Effector memory CD4-positive, alpha-beta T cell (primary cell): ENCODE data around the gene APAF1.
"Not testable (repeated sequence)": the region's sequence is repeated elsewhere in the genome, so short reads cannot be mapped to it uniquely, and the experiment has no call there.

Source experiments
- DNase-seq, 3 donors: peaks; one replicate each; pipeline ENCODE4 v3.0.0-alpha.2; 2020
- H3K27ac ChIP-seq: 2 replicates; pipeline ENCODE4 v1.7.0; 2013; ENCODE audit warnings: mild to moderate bottlenecking, low read length, moderate library complexity; ENCODE audit not compliant: insufficient read depth, poor library complexity, severe bottlenecking
- H3K27me3 ChIP-seq: replicated peaks from 2 replicates; pipeline ENCODE4 v1.7.0; 2013; ENCODE audit warnings: mild to moderate bottlenecking, low read length; ENCODE audit not compliant: insufficient read depth, control insufficient read depth, poor library complexity, severe bottlenecking
- H3K36me3 ChIP-seq: 2 replicates; pipeline ENCODE4 v1.7.0; 2013; ENCODE audit warnings: mild to moderate bottlenecking, low read length, moderate library complexity; ENCODE audit not compliant: control insufficient read depth, insufficient read depth
- H3K4me1 ChIP-seq: 2 replicates; pipeline ENCODE4 v1.7.0; 2013; ENCODE audit warnings: low read length, mild to moderate bottlenecking; ENCODE audit not compliant: control insufficient read depth, insufficient read depth, poor library complexity, severe bottlenecking
- H3K4me3 ChIP-seq: 2 replicates; pipeline ENCODE4 v1.7.0; 2013; ENCODE audit warnings: low read length, low read depth, mild to moderate bottlenecking; ENCODE audit not compliant: insufficient read depth, poor library complexity, severe bottlenecking
- H3K9me3 ChIP-seq: 2 replicates; pipeline ENCODE4 v1.7.0; 2013; ENCODE audit warnings: mild to moderate bottlenecking, low read length, moderate library complexity; ENCODE audit not compliant: control insufficient read depth

APAF1 gene

DNA sequence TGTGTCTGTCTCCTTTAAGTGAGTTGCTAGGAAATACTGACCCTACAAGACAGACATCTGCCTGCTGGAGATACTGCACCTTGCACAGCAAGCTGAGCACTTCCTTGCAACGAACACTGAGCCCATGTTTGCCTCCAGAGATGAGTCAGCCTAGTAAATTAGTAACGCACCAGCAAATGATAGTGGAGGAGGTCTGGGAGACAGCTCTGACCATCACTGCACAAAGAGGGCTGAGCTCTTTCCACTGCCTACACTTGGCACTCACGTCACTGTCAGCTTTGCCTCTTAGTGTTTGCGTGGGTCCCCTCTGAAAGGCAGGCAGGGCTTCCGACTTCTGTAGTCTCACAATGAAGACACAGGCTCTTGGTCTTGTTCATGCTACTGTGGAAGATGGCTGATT is 109.0 kb downstream of the APAF1 start:
- no peak overlapping the region for H3K27ac ChIP-seq
- H3K36me3 ChIP-seq = no peaks in the 10 kb centered on the region
- H3K9me3 ChIP-seq = no peaks in the 10 kb centered on the region
- no peaks in the 10 kb centered on the region for H3K4me1 ChIP-seq
- no peak overlapping the region for H3K4me3 ChIP-seq
- no peak for DNase-seq
- H3K27me3 ChIP-seq = no peaks in the 10 kb centered on the region

DNA sequence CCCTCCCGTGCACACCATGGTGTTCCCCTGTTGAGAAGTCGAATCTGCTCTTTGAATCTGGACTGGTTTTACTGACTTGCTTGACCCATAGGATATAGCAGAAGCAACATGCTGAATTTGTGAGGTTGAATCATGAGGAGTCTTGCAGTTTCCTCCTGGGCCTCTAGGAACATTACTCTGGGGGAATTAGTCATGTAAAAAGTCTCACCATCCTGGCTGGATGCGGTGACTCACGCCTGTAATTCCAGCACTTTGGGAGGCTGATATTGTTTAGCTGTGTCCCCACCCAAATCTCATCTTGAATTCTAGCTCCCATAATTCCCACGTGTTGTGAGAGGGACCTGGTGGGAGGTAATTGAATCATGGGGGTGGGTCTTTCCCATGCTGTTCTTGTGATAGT is 110.8 kb downstream of the APAF1 start:
- not testable (repeated sequence) for DNase-seq, H3K9me3 ChIP-seq, H3K36me3 ChIP-seq, H3K4me3 ChIP-seq, H3K4me1 ChIP-seq, H3K27me3 ChIP-seq, H3K27ac ChIP-seq

DNA sequence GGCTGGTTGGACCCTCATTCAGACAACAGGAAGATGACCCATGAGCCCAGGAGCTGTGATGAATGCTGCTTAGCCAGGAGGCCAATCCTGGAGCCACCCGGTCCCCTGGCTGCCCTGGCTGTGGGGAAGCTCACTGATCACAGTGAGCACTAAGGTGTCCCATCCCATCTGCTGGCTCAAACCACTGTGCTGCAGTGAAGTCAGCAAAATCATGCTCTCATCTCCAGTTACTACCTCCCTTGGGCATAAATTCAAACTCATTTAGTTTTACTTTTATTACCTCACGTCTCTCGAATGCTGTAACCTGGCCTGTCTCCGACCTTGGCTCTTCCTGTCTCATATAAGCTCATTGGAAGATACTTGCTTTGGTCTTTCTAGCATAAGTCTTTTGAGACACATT is 112.4 kb downstream of the APAF1 start:
- H3K36me3 ChIP-seq = no peaks in the 10 kb centered on the region
- H3K4me1 ChIP-seq = no peaks in the 10 kb centered on the region
- no peak for DNase-seq
- no peak overlapping the region for H3K27ac ChIP-seq
- H3K27me3 ChIP-seq = no peaks in the 10 kb centered on the region
- H3K9me3 ChIP-seq = no peaks in the 10 kb centered on the region
- H3K4me3 ChIP-seq = no peak overlapping the region

DNA sequence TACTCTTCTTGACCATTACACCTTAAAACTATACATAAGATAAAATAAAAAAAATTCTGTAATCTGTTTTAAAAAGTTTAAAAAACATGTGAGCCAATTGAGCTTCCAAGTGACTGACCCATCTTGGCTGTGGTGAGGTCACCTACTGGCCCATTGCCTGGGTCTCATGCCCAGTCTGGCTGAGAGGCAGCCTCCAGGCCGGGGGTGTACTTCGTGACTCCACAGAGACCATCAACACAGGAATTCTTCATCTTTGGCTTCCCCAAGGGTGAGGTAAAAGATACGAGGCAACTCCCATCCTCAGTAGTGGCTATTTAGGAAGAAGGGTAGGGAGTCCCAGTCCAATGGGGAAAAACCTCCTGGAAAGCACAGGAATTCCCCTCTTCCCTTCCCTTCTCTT is 113.2 kb downstream of the APAF1 start:
- Histone ChIP-seq H3K9me3 (no peaks in the 10 kb centered on the region), H3K4me1 (no peaks in the 10 kb centered on the region), H3K4me3 (no peak overlapping the region), H3K27ac (no peak overlapping the region), H3K27me3 (no peaks in the 10 kb centered on the region), H3K36me3 (no peaks in the 10 kb centered on the region)
- no peak for DNase-seq

DNA sequence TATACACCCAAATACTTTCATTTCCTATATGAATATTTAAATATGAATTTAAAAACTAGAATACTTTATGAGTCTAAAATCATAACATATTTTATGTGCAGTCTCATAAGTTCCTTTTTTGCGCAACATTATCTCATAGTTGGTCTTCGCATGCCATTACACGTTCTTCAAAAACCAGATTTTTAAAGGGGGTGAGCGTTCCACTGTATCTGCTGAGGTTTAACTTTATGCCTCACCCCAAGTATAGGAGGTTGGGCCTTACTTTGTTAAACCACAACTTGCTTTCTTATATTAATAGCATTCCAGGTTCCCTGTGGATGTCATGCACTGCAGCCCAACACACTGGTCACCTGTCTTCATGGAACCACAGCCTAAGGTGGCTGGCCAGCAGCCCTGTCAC is 118.6 kb downstream of the APAF1 start:
- no peaks in the 10 kb centered on the region for H3K27me3 ChIP-seq
- H3K4me3 ChIP-seq = no peak overlapping the region
- H3K4me1 ChIP-seq = no peaks in the 10 kb centered on the region
- no peaks in the 10 kb centered on the region for H3K36me3 ChIP-seq
- H3K9me3 ChIP-seq = no peaks in the 10 kb centered on the region
- no peak for DNase-seq
- no peak overlapping the region for H3K27ac ChIP-seq

DNA sequence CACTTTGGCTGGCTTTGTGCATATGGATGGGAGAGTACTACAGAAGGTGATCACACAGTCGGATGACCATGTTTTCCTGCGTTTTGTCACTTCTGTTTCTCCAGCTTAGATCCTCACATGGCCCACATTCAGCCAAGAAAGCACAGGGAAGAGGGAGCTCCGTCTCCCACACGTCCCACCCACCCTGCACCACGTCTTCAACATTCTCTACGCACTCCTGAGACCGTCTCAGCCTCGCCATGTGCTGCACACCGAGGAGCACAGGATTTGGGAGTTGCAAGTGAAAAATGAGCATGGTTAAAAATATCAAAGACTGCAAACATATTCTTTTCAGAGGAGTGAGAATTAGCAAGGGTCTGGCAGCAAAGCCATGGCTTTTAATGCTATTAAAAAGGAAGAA is 122.2 kb downstream of the APAF1 start:
- no peak for DNase-seq
- no peak overlapping the region for H3K4me3 ChIP-seq

DNA sequence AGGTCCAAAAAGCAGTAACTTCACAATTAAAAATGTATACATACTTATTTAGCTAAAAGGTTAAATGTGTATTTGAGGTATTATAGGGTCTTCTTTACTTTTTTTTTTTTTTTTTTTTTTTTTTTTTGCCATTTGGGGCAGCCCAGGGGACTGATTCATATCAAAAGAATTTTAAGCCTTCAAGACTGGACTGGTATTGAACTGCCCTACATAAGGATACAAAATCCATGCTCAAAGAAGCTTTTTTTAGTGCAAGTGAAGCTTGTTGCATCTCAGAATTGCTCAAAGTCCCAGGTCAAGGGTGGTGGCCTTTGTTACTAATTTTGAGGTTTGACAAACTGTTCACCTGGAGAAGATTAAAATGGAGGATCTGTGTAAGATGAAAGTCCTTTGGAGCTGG is 124.0 kb downstream of the APAF1 start:
- Histone ChIP-seq H3K36me3 (no peaks in the 10 kb centered on the region), H3K4me1 (no peaks in the 10 kb centered on the region), H3K27ac (no peak overlapping the region), H3K9me3 (no peaks in the 10 kb centered on the region), H3K27me3 (no peaks in the 10 kb centered on the region), H3K4me3 (no peak overlapping the region)
- no peak for DNase-seq

More for the DNA sequence above, 122.2 kb downstream of the APAF1 start:
- Histone ChIP-seq H3K27me3 (no peaks in the 10 kb centered on the region), H3K4me1 (no peaks in the 10 kb centered on the region), H3K36me3 (no peaks in the 10 kb centered on the region), H3K27ac (no peak overlapping the region), H3K9me3 (no peaks in the 10 kb centered on the region)

DNA sequence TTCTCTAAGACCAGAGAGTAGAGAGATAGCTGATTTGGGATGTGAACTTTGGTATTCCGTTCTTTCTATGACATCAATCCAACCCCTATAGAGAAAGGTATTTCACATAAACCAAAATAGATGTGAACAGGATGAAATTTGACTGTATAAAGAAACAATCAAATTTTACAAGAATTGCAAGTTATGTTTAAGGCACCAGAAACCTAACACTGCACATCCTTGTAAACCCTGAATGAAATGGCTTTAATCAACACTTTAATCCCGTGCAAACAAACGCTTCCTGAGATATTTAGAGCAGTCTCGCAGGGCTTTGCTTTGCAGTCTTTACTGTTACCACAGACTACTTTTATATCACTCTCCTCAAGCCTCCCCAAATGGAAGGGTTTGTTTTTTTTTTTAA is 125.1 kb downstream of the APAF1 start:
- H3K27ac ChIP-seq = no peak overlapping the region
- H3K4me3 ChIP-seq = no peak overlapping the region
- H3K36me3 ChIP-seq = no peaks in the 10 kb centered on the region
- no peaks in the 10 kb centered on the region for H3K9me3 ChIP-seq
- no peaks in the 10 kb centered on the region for H3K4me1 ChIP-seq
- DNase-seq = no peak
- no peaks in the 10 kb centered on the region for H3K27me3 ChIP-seq

DNA sequence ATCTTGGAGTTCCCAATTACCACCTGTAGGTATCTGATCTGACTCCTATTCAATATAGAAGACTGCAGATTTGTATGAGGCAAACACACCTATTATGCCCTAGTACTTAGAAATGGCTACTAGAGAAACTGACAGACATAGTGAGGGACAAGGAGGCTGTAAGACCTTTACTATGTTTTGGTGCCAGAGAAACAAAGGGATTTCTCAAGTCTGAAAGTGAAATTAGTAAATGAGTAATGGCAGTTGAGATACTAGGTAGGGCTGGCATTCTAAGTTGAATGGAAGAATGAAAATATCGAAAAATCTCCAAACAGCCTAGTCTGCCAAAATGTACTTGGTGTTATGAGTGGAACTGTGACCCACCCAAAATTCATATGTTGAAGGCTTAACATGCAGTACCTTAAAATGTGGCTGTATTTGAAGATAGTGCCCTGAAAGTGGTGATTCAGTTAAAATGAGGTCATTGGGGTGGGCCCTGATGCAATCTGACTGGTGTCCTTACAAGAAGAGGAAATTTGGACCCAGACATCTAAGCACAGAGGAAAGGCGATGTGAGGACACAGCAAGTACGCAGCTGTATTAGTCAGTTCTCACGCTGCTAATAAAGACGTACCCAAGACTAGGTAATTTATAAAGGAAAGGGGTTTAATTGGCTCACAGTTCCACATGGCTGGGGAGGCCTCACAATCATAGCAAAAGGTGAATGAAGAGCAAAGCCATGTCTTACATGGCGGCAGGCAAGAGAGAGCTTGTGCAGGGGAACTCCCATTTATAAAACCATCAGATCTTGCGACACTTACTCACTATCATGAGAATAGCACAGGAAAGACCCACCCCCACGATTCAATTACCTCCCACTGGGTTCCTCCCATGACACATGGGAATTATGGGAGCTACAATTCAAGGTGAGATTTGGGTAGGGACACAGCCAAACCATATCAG is 127.0 kb downstream of the APAF1 start:
- H3K4me1 ChIP-seq = no peaks in the 10 kb centered on the region
- no peaks in the 10 kb centered on the region for H3K27me3 ChIP-seq
- H3K4me3 ChIP-seq = no peak overlapping the region
- no peaks in the 10 kb centered on the region for H3K36me3 ChIP-seq
- no peak for DNase-seq
- no peaks in the 10 kb centered on the region for H3K9me3 ChIP-seq
- H3K27ac ChIP-seq = no peak overlapping the region

DNA sequence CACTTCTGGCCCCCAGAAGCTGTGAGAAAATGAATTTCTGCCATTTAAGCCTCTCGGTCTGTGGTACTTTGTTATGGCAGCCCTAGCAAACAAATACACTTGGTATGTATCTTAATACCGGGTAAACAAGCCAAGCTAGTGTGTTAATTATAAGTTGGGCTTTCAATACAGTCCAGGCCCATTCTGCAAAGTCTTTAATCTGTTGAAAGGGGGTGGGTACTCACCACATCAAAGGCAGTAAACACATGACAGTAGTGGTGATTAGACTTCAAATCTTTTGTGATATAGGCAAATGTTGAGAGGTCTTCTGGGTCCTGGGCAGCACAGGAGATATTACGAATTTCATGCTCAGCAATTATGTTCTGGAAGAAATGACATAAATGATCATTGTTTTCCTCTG is 127.7 kb downstream of the APAF1 start:
- no peak overlapping the region for H3K4me3 ChIP-seq
- H3K27ac ChIP-seq = no peak overlapping the region
- no peaks in the 10 kb centered on the region for H3K4me1 ChIP-seq
- H3K36me3 ChIP-seq = no peaks in the 10 kb centered on the region
- no peaks in the 10 kb centered on the region for H3K27me3 ChIP-seq
- no peaks in the 10 kb centered on the region for H3K9me3 ChIP-seq
- no peak for DNase-seq
